ENCODE results near the gene SP1. TPM values are rescaled to one million over a fixed set of nuclear protein-coding genes. Genes with fewer than 3 reads are reported as not detected.

SP1 gene
- total RNA-seq, 1 experiment from 2014 or later, result 87.2 TPM

GRCh38 chr12:53333289-53333688 is 46.7 kb upstream of the SP1 start:
- Mint-ChIP-seq H3K27ac (peak overlapping the region; percentile 46; the same call in 1 of the 2 replicates), H3K4me1 (peaks cover 13% of the 10 kb centered on the region), H3K36me3 (no peaks in the 10 kb centered on the region), H3K9me3 (no peaks in the 10 kb centered on the region), H3K27me3 (ENCODE audit: low read depth) (peaks cover 57% of the 10 kb centered on the region), H3K4me3 (no peak overlapping the region)
- ATAC-seq (no peak), DNase-seq (ENCODE audit: low spot score) (no peak)
- ChIA-PET POLR2A (no interaction called here), CTCF (interaction anchor here (1.2 to 2.6 kb wide), 2 partner anchors 12 to 19 kb away, joined by 5 to 15 read pairs; partner anchors contain the start of gene AAAS)
- TF ChIP-seq, protein P1, sequence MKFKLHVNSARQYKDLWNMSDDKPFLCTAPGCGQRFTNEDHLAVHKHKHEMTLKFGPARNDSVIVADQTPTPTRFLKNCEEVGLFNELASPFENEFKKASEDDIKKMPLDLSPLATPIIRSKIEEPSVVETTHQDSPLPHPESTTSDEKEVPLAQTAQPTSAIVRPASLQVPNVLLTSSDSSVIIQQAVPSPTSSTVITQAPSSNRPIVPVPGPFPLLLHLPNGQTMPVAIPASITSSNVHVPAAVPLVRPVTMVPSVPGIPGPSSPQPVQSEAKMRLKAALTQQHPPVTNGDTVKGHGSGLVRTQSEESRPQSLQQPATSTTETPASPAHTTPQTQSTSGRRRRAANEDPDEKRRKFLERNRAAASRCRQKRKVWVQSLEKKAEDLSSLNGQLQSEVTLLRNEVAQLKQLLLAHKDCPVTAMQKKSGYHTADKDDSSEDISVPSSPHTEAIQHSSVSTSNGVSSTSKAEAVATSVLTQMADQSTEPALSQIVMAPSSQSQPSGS (CRISPR knock-in tag; IDR thresholded peaks at IDR 0.05; ENCODE audit: borderline replicate concordance, low read depth), result no peak
- TF ChIP-seq ATF6 (CRISPR knock-in tag; IDR thresholded peaks at IDR 0.05) (no peak), ZNF671 (CRISPR knock-in tag; IDR thresholded peaks at IDR 0.05) (no peak), IRF2 (CRISPR knock-in tag; IDR thresholded peaks at IDR 0.05; ENCODE audit: borderline replicate concordance, low read depth) (no peak), SMAD4 (CRISPR knock-in tag; IDR thresholded peaks at IDR 0.05) (no peak), ZNF396 (CRISPR knock-in tag; IDR thresholded peaks at IDR 0.05; ENCODE audit: borderline replicate concordance) (no peak), GABPB1 (CRISPR knock-in tag; IDR thresholded peaks at IDR 0.05) (no peak), MAX (CRISPR knock-in tag; IDR thresholded peaks at IDR 0.05) (no peak)
- TF ChIP-seq, protein P2, sequence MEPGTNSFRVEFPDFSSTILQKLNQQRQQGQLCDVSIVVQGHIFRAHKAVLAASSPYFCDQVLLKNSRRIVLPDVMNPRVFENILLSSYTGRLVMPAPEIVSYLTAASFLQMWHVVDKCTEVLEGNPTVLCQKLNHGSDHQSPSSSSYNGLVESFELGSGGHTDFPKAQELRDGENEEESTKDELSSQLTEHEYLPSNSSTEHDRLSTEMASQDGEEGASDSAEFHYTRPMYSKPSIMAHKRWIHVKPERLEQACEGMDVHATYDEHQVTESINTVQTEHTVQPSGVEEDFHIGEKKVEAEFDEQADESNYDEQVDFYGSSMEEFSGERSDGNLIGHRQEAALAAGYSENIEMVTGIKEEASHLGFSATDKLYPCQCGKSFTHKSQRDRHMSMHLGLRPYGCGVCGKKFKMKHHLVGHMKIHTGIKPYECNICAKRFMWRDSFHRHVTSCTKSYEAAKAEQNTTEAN (CRISPR knock-in tag; IDR thresholded peaks at IDR 0.05), result no peak
- TF ChIP-seq, protein P3, sequence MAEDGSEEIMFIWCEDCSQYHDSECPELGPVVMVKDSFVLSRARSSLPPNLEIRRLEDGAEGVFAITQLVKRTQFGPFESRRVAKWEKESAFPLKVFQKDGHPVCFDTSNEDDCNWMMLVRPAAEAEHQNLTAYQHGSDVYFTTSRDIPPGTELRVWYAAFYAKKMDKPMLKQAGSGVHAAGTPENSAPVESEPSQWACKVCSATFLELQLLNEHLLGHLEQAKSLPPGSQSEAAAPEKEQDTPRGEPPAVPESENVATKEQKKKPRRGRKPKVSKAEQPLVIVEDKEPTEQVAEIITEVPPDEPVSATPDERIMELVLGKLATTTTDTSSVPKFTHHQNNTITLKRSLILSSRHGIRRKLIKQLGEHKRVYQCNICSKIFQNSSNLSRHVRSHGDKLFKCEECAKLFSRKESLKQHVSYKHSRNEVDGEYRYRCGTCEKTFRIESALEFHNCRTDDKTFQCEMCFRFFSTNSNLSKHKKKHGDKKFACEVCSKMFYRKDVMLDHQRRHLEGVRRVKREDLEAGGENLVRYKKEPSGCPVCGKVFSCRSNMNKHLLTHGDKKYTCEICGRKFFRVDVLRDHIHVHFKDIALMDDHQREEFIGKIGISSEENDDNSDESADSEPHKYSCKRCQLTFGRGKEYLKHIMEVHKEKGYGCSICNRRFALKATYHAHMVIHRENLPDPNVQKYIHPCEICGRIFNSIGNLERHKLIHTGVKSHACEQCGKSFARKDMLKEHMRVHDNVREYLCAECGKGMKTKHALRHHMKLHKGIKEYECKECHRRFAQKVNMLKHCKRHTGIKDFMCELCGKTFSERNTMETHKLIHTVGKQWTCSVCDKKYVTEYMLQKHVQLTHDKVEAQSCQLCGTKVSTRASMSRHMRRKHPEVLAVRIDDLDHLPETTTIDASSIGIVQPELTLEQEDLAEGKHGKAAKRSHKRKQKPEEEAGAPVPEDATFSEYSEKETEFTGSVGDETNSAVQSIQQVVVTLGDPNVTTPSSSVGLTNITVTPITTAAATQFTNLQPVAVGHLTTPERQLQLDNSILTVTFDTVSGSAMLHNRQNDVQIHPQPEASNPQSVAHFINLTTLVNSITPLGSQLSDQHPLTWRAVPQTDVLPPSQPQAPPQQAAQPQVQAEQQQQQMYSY (CRISPR knock-in tag; IDR thresholded peaks at IDR 0.05), result no peak
- TF ChIP-seq, protein P4, sequence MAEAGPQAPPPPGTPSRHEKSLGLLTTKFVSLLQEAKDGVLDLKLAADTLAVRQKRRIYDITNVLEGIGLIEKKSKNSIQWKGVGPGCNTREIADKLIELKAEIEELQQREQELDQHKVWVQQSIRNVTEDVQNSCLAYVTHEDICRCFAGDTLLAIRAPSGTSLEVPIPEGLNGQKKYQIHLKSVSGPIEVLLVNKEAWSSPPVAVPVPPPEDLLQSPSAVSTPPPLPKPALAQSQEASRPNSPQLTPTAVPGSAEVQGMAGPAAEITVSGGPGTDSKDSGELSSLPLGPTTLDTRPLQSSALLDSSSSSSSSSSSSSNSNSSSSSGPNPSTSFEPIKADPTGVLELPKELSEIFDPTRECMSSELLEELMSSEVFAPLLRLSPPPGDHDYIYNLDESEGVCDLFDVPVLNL (CRISPR knock-in tag; IDR thresholded peaks at IDR 0.05; ENCODE audit: borderline replicate concordance, low read depth), result no peak
- TF ChIP-seq, protein P5, sequence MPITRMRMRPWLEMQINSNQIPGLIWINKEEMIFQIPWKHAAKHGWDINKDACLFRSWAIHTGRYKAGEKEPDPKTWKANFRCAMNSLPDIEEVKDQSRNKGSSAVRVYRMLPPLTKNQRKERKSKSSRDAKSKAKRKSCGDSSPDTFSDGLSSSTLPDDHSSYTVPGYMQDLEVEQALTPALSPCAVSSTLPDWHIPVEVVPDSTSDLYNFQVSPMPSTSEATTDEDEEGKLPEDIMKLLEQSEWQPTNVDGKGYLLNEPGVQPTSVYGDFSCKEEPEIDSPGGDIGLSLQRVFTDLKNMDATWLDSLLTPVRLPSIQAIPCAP (CRISPR knock-in tag; IDR thresholded peaks at IDR 0.05), result no peak

GRCh38 chr12:53333845-53334244 is 46.1 kb upstream of the SP1 start:
- H3K4me1 Mint-ChIP-seq, result peaks cover 15% of the 10 kb centered on the region
- POLR2A ChIA-PET, result no interaction called here
- ATAC-seq, result no peak
- peak overlapping the region; percentile 46; the same call in 1 of the 2 replicates for H3K27ac Mint-ChIP-seq
- DNase-seq (ENCODE audit: low spot score), result no peak
- H3K36me3 Mint-ChIP-seq, result no peaks in the 10 kb centered on the region
- H3K27me3 Mint-ChIP-seq (ENCODE audit: low read depth), result peaks cover 52% of the 10 kb centered on the region
- CTCF ChIA-PET, result interaction anchor here (1.2 to 2.6 kb wide), 5 partner anchors 12 to 148 kb away, joined by 5 to 20 read pairs (median 7); partner anchors contain the start of gene AAAS
- H3K9me3 Mint-ChIP-seq, result no peaks in the 10 kb centered on the region
- no peak overlapping the region for H3K4me3 Mint-ChIP-seq
- TF ChIP-seq, protein P6, sequence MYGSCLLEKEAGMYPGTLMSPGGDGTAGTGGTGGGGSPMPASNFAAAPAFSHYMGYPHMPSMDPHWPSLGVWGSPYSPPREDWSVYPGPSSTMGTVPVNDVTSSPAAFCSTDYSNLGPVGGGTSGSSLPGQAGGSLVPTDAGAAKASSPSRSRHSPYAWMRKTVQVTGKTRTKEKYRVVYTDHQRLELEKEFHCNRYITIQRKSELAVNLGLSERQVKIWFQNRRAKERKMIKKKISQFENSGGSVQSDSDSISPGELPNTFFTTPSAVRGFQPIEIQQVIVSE (CRISPR knock-in tag; IDR thresholded peaks at IDR 0.05; ENCODE audit: borderline replicate concordance), result no peak
- TF ChIP-seq, protein P7, sequence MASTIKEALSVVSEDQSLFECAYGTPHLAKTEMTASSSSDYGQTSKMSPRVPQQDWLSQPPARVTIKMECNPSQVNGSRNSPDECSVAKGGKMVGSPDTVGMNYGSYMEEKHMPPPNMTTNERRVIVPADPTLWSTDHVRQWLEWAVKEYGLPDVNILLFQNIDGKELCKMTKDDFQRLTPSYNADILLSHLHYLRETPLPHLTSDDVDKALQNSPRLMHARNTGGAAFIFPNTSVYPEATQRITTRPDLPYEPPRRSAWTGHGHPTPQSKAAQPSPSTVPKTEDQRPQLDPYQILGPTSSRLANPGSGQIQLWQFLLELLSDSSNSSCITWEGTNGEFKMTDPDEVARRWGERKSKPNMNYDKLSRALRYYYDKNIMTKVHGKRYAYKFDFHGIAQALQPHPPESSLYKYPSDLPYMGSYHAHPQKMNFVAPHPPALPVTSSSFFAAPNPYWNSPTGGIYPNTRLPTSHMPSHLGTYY (CRISPR knock-in tag; IDR thresholded peaks at IDR 0.05), result no peak
- TF ChIP-seq RORB (CRISPR knock-in tag; IDR thresholded peaks at IDR 0.05), result no peak
- TF ChIP-seq CREB1 (CRISPR knock-in tag; IDR thresholded peaks at IDR 0.05), result no peak
- no peak for TF ChIP-seq FOXP1 (CRISPR knock-in tag; IDR thresholded peaks at IDR 0.05; ENCODE audit: borderline replicate concordance)
- no peak for TF ChIP-seq USF2 (CRISPR knock-in tag; IDR thresholded peaks at IDR 0.05)
- TF ChIP-seq ELF4 (CRISPR knock-in tag; IDR thresholded peaks at IDR 0.05; ENCODE audit: low read depth), result no peak
